Natural killer cell treated with Interleukin-12 subunit alpha and Interleukin-12 subunit beta and Interleukin-15 and Interleukin-18, amount 100 ng/mL, for 72 hours (primary cell): ENCODE data around the gene MAN2B2. TPM values are rescaled to one million over a fixed set of nuclear protein-coding genes. Genes with fewer than 3 reads are reported as not detected.

ENCODE experiments used
- ATAC-seq, 2 donors: fragments of 150-1000 bp; cut with Tn5 transposase in 1 of 2; sonication (Bioruptor Pico), chemical (Tn5 transposase) in 1 of 2; 2 replicates each; pipeline ENCODE4 v1.10.0; 2021
- DNase-seq: peaks from one replicate; pipeline ENCODE4 v3.0.0; 2022; ENCODE audit warnings: low spot score
- H3K27ac Mint-ChIP-seq, 2 donors: 1 replicate in 1 of 2; 2 replicates in 1 of 2; pipeline ENCODE4 v1.8.0; 2022; ENCODE audit warnings: mixed read lengths in 2 of 2, mild to moderate bottlenecking in 1 of 2, moderate library complexity in 1 of 2
- H3K27me3 Mint-ChIP-seq, 2 donors: 1 replicate in 1 of 2; 2 replicates in 1 of 2; pipeline ENCODE4 v1.8.0; 2022; ENCODE audit warnings: mixed read lengths in 2 of 2
- H3K36me3 Mint-ChIP-seq: one replicate; pipeline ENCODE4 v1.8.0; 2022; ENCODE audit warnings: mixed read lengths
- H3K4me1 Mint-ChIP-seq, 2 donors: 1 replicate in 1 of 2; 2 replicates in 1 of 2; pipeline ENCODE4 v1.8.0; 2022; ENCODE audit warnings: low read depth in 2 of 2, mixed read lengths in 2 of 2, mild to moderate bottlenecking in 1 of 2
- H3K4me3 Mint-ChIP-seq: one replicate; pipeline ENCODE4 v1.8.0; 2022; ENCODE audit warnings: mixed read lengths
- H3K9me3 Mint-ChIP-seq: 2 replicates; pipeline ENCODE4 v1.8.0; 2022; ENCODE audit warnings: mixed read lengths
- total RNA-seq, 2 donors: library from RNA; stranded (reverse); gene quantifications; one replicate each; pipeline ENCODE4 v1.2.3, GENCODE V29; 2022

Gene MAN2B2
- total RNA-seq, 2 donors from 2014 or later: 23.8 to 30.7 TPM

GRCh38 chr4:6565691-6566390 lies 9.1 kb upstream of the MAN2B2 start:
- Mint-ChIP-seq H3K9me3 (no peaks in the 10 kb centered on the region), H3K36me3 (no peaks in the 10 kb centered on the region), H3K27ac (no peak overlapping the region), H3K4me1 (peaks cover 0 to 8% of the 10 kb centered on the region in 2 donors), H3K4me3 (no peak overlapping the region), H3K27me3 (peaks cover 31 to 46% of the 10 kb centered on the region in 2 donors)
- ATAC-seq: no peak
- no peak for DNase-seq

- Mint-ChIP-seq H3K27ac (no peak overlapping the region), H3K4me3 (no peak overlapping the region), H3K4me1 (peaks cover 0 to 4% of the 10 kb centered on the region in 2 donors), H3K27me3 (peaks cover 25 to 40% of the 10 kb centered on the region in 2 donors), H3K9me3 (no peaks in the 10 kb centered on the region), H3K36me3 (no peaks in the 10 kb centered on the region)
- ATAC-seq: no peak
- DNase-seq: no peak
Measured at GRCh38 chr4:6566391-6567190, 8.4 kb upstream of the MAN2B2 start.

- ATAC-seq (no peak), DNase-seq (no peak)
- Mint-ChIP-seq H3K9me3 (no peaks in the 10 kb centered on the region), H3K4me3 (no peak overlapping the region), H3K27ac (no peak overlapping the region), H3K4me1 (no peaks in the 10 kb centered on the region), H3K27me3 (peaks cover 21 to 33% of the 10 kb centered on the region in 2 donors), H3K36me3 (no peaks in the 10 kb centered on the region)
Measured at GRCh38 chr4:6567218-6567617, 7.8 kb upstream of the MAN2B2 start.

GRCh38 chr4:6568148-6568547 lies 6.8 kb upstream of the MAN2B2 start:
- ATAC-seq (no peak), DNase-seq (no peak)
- no peaks in the 10 kb centered on the region for H3K36me3 Mint-ChIP-seq
- H3K4me1 Mint-ChIP-seq: no peaks in the 10 kb centered on the region
- no peaks in the 10 kb centered on the region for H3K9me3 Mint-ChIP-seq
- H3K27ac Mint-ChIP-seq: no peak overlapping the region
- peaks cover 17 to 30% of the 10 kb centered on the region in 2 donors for H3K27me3 Mint-ChIP-seq
- H3K4me3 Mint-ChIP-seq: no peak overlapping the region

GRCh38 chr4:6568689-6569332 lies 6.2 kb upstream of the MAN2B2 start:
- DNase-seq (no peak), ATAC-seq (no peak)
- H3K9me3 Mint-ChIP-seq: no peaks in the 10 kb centered on the region
- H3K27me3 Mint-ChIP-seq: peaks cover 17 to 30% of the 10 kb centered on the region in 2 donors
- no peak overlapping the region for H3K4me3 Mint-ChIP-seq
- no peaks in the 10 kb centered on the region for H3K36me3 Mint-ChIP-seq
- H3K27ac Mint-ChIP-seq: no peak overlapping the region
- H3K4me1 Mint-ChIP-seq: no peaks in the 10 kb centered on the region

GRCh38 chr4:6571608-6572007 lies 3.4 kb upstream of the MAN2B2 start:
- Mint-ChIP-seq H3K36me3 (no peaks in the 10 kb centered on the region), H3K27me3 (peaks cover 8 to 16% of the 10 kb centered on the region in 2 donors), H3K27ac (no peak overlapping the region), H3K9me3 (no peaks in the 10 kb centered on the region), H3K4me1 (peaks cover 0 to 2% of the 10 kb centered on the region in 2 donors), H3K4me3 (no peak overlapping the region)
- DNase-seq (no peak), ATAC-seq (no peak)

GRCh38 chr4:6573551-6573950 lies 1.4 kb upstream of the MAN2B2 start:
- no peak overlapping the region for H3K27ac Mint-ChIP-seq
- H3K9me3 Mint-ChIP-seq: no peaks in the 10 kb centered on the region
- no peak for DNase-seq
- ATAC-seq: no peak
- no peak overlapping the region for H3K4me3 Mint-ChIP-seq
- peaks cover 0 to 6% of the 10 kb centered on the region in 2 donors for H3K4me1 Mint-ChIP-seq
- H3K36me3 Mint-ChIP-seq: no peaks in the 10 kb centered on the region
- H3K27me3 Mint-ChIP-seq: peaks cover 0 to 4% of the 10 kb centered on the region in 2 donors

GRCh38 chr4:6573986-6574746 lies 823 bp upstream of the MAN2B2 start:
- Mint-ChIP-seq H3K36me3 (peaks cover 2% of the 10 kb centered on the region), H3K4me3 (peak overlapping the region; percentile 87), H3K9me3 (no peaks in the 10 kb centered on the region), H3K27ac (peak overlapping the region; percentile 50 to 59), H3K4me1 (peaks cover under 1 to 6% of the 10 kb centered on the region in 2 donors), H3K27me3 (no peaks in the 10 kb centered on the region)
- no peak for DNase-seq
- no peak for ATAC-seq

- Mint-ChIP-seq H3K27me3 (no peaks in the 10 kb centered on the region), H3K4me3 (peak overlapping the region; percentile 87), H3K4me1 (peaks cover 11 to 12% of the 10 kb centered on the region in 2 donors), H3K27ac (peak overlapping the region; percentile 50 to 59), H3K9me3 (peaks cover 5% of the 10 kb centered on the region), H3K36me3 (peaks cover 12% of the 10 kb centered on the region)
- DNase-seq: no peak
- ATAC-seq: no peak
Measured at GRCh38 chr4:6575503-6576240, 683 bp downstream of the MAN2B2 start.

- H3K4me3 Mint-ChIP-seq: peak overlapping the region; percentile 49
- H3K27me3 Mint-ChIP-seq: no peaks in the 10 kb centered on the region
- peak overlapping the region in 1 of 2 donors; percentile 50 for H3K27ac Mint-ChIP-seq
- ATAC-seq (no peak), DNase-seq (no peak)
- H3K9me3 Mint-ChIP-seq: peaks cover 5% of the 10 kb centered on the region
- H3K4me1 Mint-ChIP-seq: peaks cover 11 to 12% of the 10 kb centered on the region in 2 donors
- H3K36me3 Mint-ChIP-seq: peaks cover 12% of the 10 kb centered on the region
Measured at GRCh38 chr4:6576512-6576911, 1.5 kb downstream of the MAN2B2 start.

GRCh38 chr4:6576932-6577331 lies 1.9 kb downstream of the MAN2B2 start:
- ATAC-seq (no peak), DNase-seq (no peak)
- Mint-ChIP-seq H3K4me1 (peaks cover 11 to 12% of the 10 kb centered on the region in 2 donors), H3K36me3 (peaks cover 12% of the 10 kb centered on the region), H3K9me3 (peaks cover 5% of the 10 kb centered on the region), H3K27me3 (no peaks in the 10 kb centered on the region), H3K27ac (no peak overlapping the region), H3K4me3 (peak overlapping the region; percentile 59)

GRCh38 chr4:6577409-6577808 lies 2.4 kb downstream of the MAN2B2 start:
- ATAC-seq (no peak), DNase-seq (no peak)
- Mint-ChIP-seq H3K4me3 (peak overlapping the region; percentile 59), H3K27me3 (no peaks in the 10 kb centered on the region), H3K27ac (no peak overlapping the region), H3K9me3 (peaks cover 5% of the 10 kb centered on the region), H3K4me1 (peaks cover 14 to 15% of the 10 kb centered on the region in 2 donors), H3K36me3 (peaks cover 12% of the 10 kb centered on the region)

- peaks cover 12% of the 10 kb centered on the region for H3K36me3 Mint-ChIP-seq
- ATAC-seq (no peak), DNase-seq (no peak)
- H3K27me3 Mint-ChIP-seq: no peaks in the 10 kb centered on the region
- H3K4me3 Mint-ChIP-seq: no peak overlapping the region
- peaks cover 5% of the 10 kb centered on the region for H3K9me3 Mint-ChIP-seq
- H3K4me1 Mint-ChIP-seq: peaks cover 14 to 15% of the 10 kb centered on the region in 2 donors
- H3K27ac Mint-ChIP-seq: no peak overlapping the region
Measured at GRCh38 chr4:6578221-6578620, 3.2 kb downstream of the MAN2B2 start.
